H1 (cell line): ENCODE measurements around the gene INHBC. TPM values are rescaled to one million over a fixed set of nuclear protein-coding genes. Genes with fewer than 3 reads are reported as not detected.

ENCODE experiments used
- CTCF ChIA-PET: fragments of 300-600 bp; sonication (Branson Sonifier 250); formaldehyde crosslinking; loops from one replicate; lab custom pipeline; 2021; ENCODE audit not compliant: partially characterized antibody; lab: Charles Lee
- POLR2A ChIA-PET: fragments of 300-600 bp; sonication (Branson Sonifier 250); formaldehyde crosslinking; loops from one replicate; lab custom pipeline; 2021; ENCODE audit warnings: inconsistent platforms; ENCODE audit not compliant: partially characterized antibody; lab: Charles Lee
- DNase-seq, 2 experiments: peaks; one replicate each; pipeline versions ENCODE4 v3.0.0 to v3.0.0-alpha.2; 2010 to 2022; ENCODE audit warnings: low spot score in 2 of 2, low read depth in 1 of 2, mixed read lengths in 1 of 2
- FAIRE-seq: peaks from 2 replicates; lab custom pipeline; 2011; peaks lifted over from hg19 to GRCh38; lab: Jason Lieb, UNC
- H2AFZ ChIP-seq: 2 replicates; pipeline ENCODE4 v1.8.1; 2012; ENCODE audit warnings: low read length, inconsistent platforms
- H2AK5ac ChIP-seq: 2 replicates; pipeline ENCODE4 v1.6.1; 2013; ENCODE audit warnings: low read depth, low read length
- H2BK120ac ChIP-seq: replicated peaks from 2 replicates; pipeline ENCODE3; 2013; ENCODE audit warnings: low read depth, low read length, inconsistent platforms
- H2BK12ac ChIP-seq: 2 replicates; pipeline ENCODE4 v1.6.1; 2013; ENCODE audit warnings: low read depth, low read length
- H2BK15ac ChIP-seq: 2 replicates; pipeline ENCODE4 v1.6.1; 2013; ENCODE audit warnings: low read length
- H2BK20ac ChIP-seq: 2 replicates; pipeline ENCODE4 v1.6.1; 2013; ENCODE audit warnings: low read length
- H2BK5ac ChIP-seq: 2 replicates; pipeline ENCODE4 v1.6.1; 2013; ENCODE audit warnings: low read depth, low read length
- H3K14ac ChIP-seq: 2 replicates; pipeline ENCODE4 v1.6.1; 2013; ENCODE audit warnings: inconsistent platforms; ENCODE audit not compliant: insufficient read length
- H3K18ac ChIP-seq: 2 replicates; pipeline ENCODE4 v1.6.1; 2013; ENCODE audit warnings: low read length; ENCODE audit errors: extremely low read depth
- H3K23ac ChIP-seq: 2 replicates; pipeline ENCODE4 v1.6.1; 2013; ENCODE audit warnings: inconsistent platforms; ENCODE audit not compliant: insufficient read length
- H3K23me2 ChIP-seq: 2 replicates; pipeline ENCODE4 v1.6.1; 2013; ENCODE audit warnings: low read depth, low read length
- H3K27ac ChIP-seq: 2 replicates; pipeline ENCODE4 v1.6.1; 2011; ENCODE audit warnings: low read depth, low read length, inconsistent platforms
- H3K27me3 ChIP-seq, 4 experiments: replicated peaks in 1 of 4; 1 replicate in 1 of 4; 2 replicates in 3 of 4; pipeline versions ENCODE4 v1.6.1 to v1.8.1; 2011 to 2013; ENCODE audit warnings: low read length in 3 of 4, mild to moderate bottlenecking in 3 of 4, inconsistent platforms in 2 of 4, mixed read lengths in 2 of 4, moderate library complexity in 1 of 4; ENCODE audit not compliant: control insufficient read depth in 3 of 4, insufficient read depth in 3 of 4; ENCODE audit errors: extremely low read depth in 1 of 4
- H3K36me3 ChIP-seq, 4 experiments: 2 replicates each; pipeline versions ENCODE4 v1.6.1 to v1.8.1; 2011 to 2013; ENCODE audit warnings: mild to moderate bottlenecking in 4 of 4, low read length in 3 of 4, moderate library complexity in 2 of 4, control low read depth in 1 of 4, inconsistent platforms in 1 of 4; ENCODE audit not compliant: insufficient read depth in 4 of 4, control insufficient read depth in 2 of 4
- H3K4ac ChIP-seq: replicated peaks from 2 replicates; pipeline ENCODE3; 2013; ENCODE audit warnings: low read length, low read depth, mixed read lengths, inconsistent platforms; ENCODE audit not compliant: insufficient read length
- H3K4me1 ChIP-seq, 4 experiments: replicated peaks in 1 of 4; 1 replicate in 1 of 4; 2 replicates in 3 of 4; pipeline versions ENCODE4 v1.6.1 to v1.8.1; 2011 to 2013; ENCODE audit warnings: low read length in 3 of 4, inconsistent platforms in 2 of 4, mixed read lengths in 1 of 4; ENCODE audit not compliant: insufficient read depth in 4 of 4, control insufficient read depth in 3 of 4
- H3K4me2 ChIP-seq, 2 experiments: 2 replicates each; pipeline versions ENCODE4 v1.6.1 to v1.8.1; 2011 to 2013; ENCODE audit warnings: low read depth in 2 of 2, low read length in 2 of 2, control low read depth in 1 of 2, inconsistent platforms in 1 of 2, mild to moderate bottlenecking in 1 of 2; ENCODE audit not compliant: insufficient read depth in 1 of 2
- H3K4me3 ChIP-seq, 4 experiments: fragments of 200-600, 300-600 bp in 1 of 4; sonication (generic), shearing (Covaris generic), sonication (Bioruptor Twin) in 1 of 4; 2 replicates each; pipeline versions ENCODE4 v1.5.1 to v1.8.1; 2011 to 2016; ENCODE audit warnings: low read length in 4 of 4, low read depth in 3 of 4, control low read depth in 2 of 4, inconsistent platforms in 2 of 4, mild to moderate bottlenecking in 2 of 4, mixed read lengths in 1 of 4, moderate library complexity in 1 of 4; ENCODE audit not compliant: insufficient read depth in 2 of 4; ENCODE audit errors: extremely low read depth in 1 of 4
- H3K56ac ChIP-seq: replicated peaks from 2 replicates; pipeline ENCODE3; 2013; ENCODE audit warnings: low read depth, mild to moderate bottlenecking, mixed read lengths, low read length, inconsistent platforms; ENCODE audit not compliant: insufficient read length
- H3K79me1 ChIP-seq: 2 replicates; pipeline ENCODE4 v1.6.1; 2013; ENCODE audit warnings: low read depth, low read length, control low read depth
- H3K79me2 ChIP-seq, 2 experiments: 2 replicates each; pipeline versions ENCODE4 v1.6.1 to v1.8.1; 2012 to 2013; ENCODE audit warnings: low read length in 2 of 2, mild to moderate bottlenecking in 2 of 2, inconsistent platforms in 1 of 2; ENCODE audit not compliant: insufficient read depth in 2 of 2, control insufficient read depth in 1 of 2
- H3K9ac ChIP-seq, 4 experiments: replicated peaks in 1 of 4; 1 replicate in 1 of 4; 2 replicates in 3 of 4; pipeline versions ENCODE4 v1.6.1 to v1.8.1; 2011 to 2013; ENCODE audit warnings: low read depth in 3 of 4, low read length in 3 of 4, control low read depth in 2 of 4, mild to moderate bottlenecking in 2 of 4, moderate library complexity in 2 of 4, inconsistent platforms in 1 of 4; ENCODE audit errors: extremely low read depth in 1 of 4
- H3K9me3 ChIP-seq, 2 experiments: 2 replicates each; pipeline versions ENCODE4 v1.6.1 to v1.8.1; 2012 to 2013; ENCODE audit warnings: mild to moderate bottlenecking in 2 of 2, moderate library complexity in 2 of 2, control low read depth in 1 of 2, inconsistent platforms in 1 of 2, low read depth in 1 of 2, low read length in 1 of 2, mixed read lengths in 1 of 2; ENCODE audit not compliant: insufficient read depth in 2 of 2
- H4K20me1 ChIP-seq, 2 experiments: replicated peaks in 1 of 2; 2 replicates each; pipeline versions ENCODE3 to v1.8.1; 2011 to 2013; ENCODE audit warnings: inconsistent platforms in 2 of 2, low read length in 2 of 2, mild to moderate bottlenecking in 1 of 2; ENCODE audit not compliant: insufficient read depth in 2 of 2, control insufficient read depth in 1 of 2
- H4K5ac ChIP-seq: 2 replicates; pipeline ENCODE4 v1.6.1; 2013; ENCODE audit warnings: low read length, low read depth, mixed read lengths, inconsistent platforms; ENCODE audit not compliant: insufficient read length
- H4K8ac ChIP-seq: 2 replicates; pipeline ENCODE4 v1.8.0; 2013; ENCODE audit warnings: mild to moderate bottlenecking, moderate library complexity, low read length, inconsistent platforms; ENCODE audit not compliant: insufficient read depth; ENCODE audit errors: extremely low read depth
- H4K91ac ChIP-seq: replicated peaks from 2 replicates; pipeline ENCODE3; 2013; ENCODE audit warnings: low read length, mixed read lengths, inconsistent platforms; ENCODE audit not compliant: insufficient read length
- BRCA1 ChIP-seq: IDR thresholded peaks from 2 replicates; pipeline ENCODE4 v1.6.1; 2012; ENCODE audit warnings: low read depth, low read length, improper control_type of control experiment
- EGR1 ChIP-seq: IDR thresholded peaks from 2 replicates; pipeline ENCODE4 v1.6.1; 2011; ENCODE audit warnings: low read depth, low read length, borderline replicate concordance
- MAX ChIP-seq: IDR thresholded peaks from 2 replicates; pipeline ENCODE4 v1.6.1; 2012; ENCODE audit warnings: inconsistent platforms
- RAD21 ChIP-seq, 2 experiments: IDR thresholded peaks in 1 of 2; conservative IDR thresholded peaks in 1 of 2; 2 replicates each; pipeline ENCODE4 v1.6.1; 2011; ENCODE audit warnings: low read depth in 2 of 2, low read length in 2 of 2, improper control_type of control experiment in 1 of 2, inconsistent platforms in 1 of 2, mild to moderate bottlenecking in 1 of 2, moderate library complexity in 1 of 2
- RFX5 ChIP-seq: IDR thresholded peaks from 2 replicates; pipeline ENCODE4 v1.6.1; 2011; ENCODE audit warnings: low read depth, low read length, improper control_type of control experiment, borderline replicate concordance
- SIN3A ChIP-seq, 2 experiments: IDR thresholded peaks in 1 of 2; conservative IDR thresholded peaks in 1 of 2; 2 replicates each; pipeline ENCODE4 v1.6.1; 2011 to 2012; ENCODE audit warnings: low read length in 2 of 2, improper control_type of control experiment in 1 of 2, low read depth in 1 of 2, mild to moderate bottlenecking in 1 of 2
- ZNF274 ChIP-seq: IDR thresholded peaks from 2 replicates; pipeline ENCODE4 v1.7.0; 2012; ENCODE audit warnings: low read length, borderline replicate concordance; ENCODE audit errors: extremely low read depth
- WGBS, 2 experiments: shearing (Covaris generic) in 1 of 2; methylation state at CpG; one replicate each; pipeline versions ENCODE4 v1.1.6 to v1.1.7; 2013 to 2015; ENCODE audit warnings: low lambda C conversion rate in 2 of 2, mixed read lengths in 2 of 2, inconsistent platforms in 1 of 2, low coverage in 1 of 2, missing lambda C conversion rate in 1 of 2; ENCODE audit not compliant: insufficient replicate concordance in 2 of 2, insufficient coverage in 1 of 2, insufficient read length in 1 of 2; ENCODE audit errors: extremely low coverage in 1 of 2, missing lambda C conversion rate in 1 of 2; 5-methylcytosine and 5-hydroxymethylcytosine counted together
- polyA plus RNA-seq, 7 experiments: library from polyadenylated mRNA; depleted of rRNA in 3 of 7; stranded (reverse) in 5 of 7; unstranded in 2 of 7; fragments of >200 nt in 5 of 7; fragments of 200-250 nt in 2 of 7; gene quantifications; 1 replicate in 5 of 7; 2 replicates in 1 of 7; 4 replicates in 1 of 7; pipeline versions ENCODE4 v1.2.1 to v1.2.3, GENCODE V29; 2011 to 2013; ENCODE audit warnings: missing spikeins in 2 of 7, mixed read lengths in 2 of 7
- total RNA-seq: library from RNA; stranded (reverse); fragmentation: NEBNext Ultra II Directional; extraction: Animal tissue kit (Norgen Biotek cat#: 25700); gene quantifications from 2 replicates; pipeline ENCODE4 v1.2.1, GENCODE V29; 2021

Gene INHBC
- total and polyA plus RNA-seq, 2 of the 8 experiments (the other 6 are each of a cell fraction or from before 2014, with no cell fraction given), result 0.15 TPM; not detected in 1

- no peak overlapping the region for H3K4ac ChIP-seq
- H3K4me1 ChIP-seq, result peaks cover 0 to 25% (median 11%) of the 10 kb centered on the region in 4 experiments; a peak in 6 of 7 replicates
- no peak overlapping the region for H3K27ac ChIP-seq
- no peak overlapping the region for H3K9ac ChIP-seq
- no peak for FAIRE-seq
- H2BK12ac ChIP-seq, result peak overlapping the region; percentile 80; the same call in 1 of the 2 replicates
- H3K9me3 ChIP-seq, result no peaks in the 10 kb centered on the region
- no peaks in the 10 kb centered on the region for H3K79me2 ChIP-seq
- H3K79me1 ChIP-seq, result no peaks in the 10 kb centered on the region
- ChIA-PET POLR2A (interaction anchor here (0.6 to 1.1 kb wide), 2 partner anchors 50 kb away, joined by 3 to 5 read pairs; no protein-coding TSS in a partner anchor), CTCF (interaction anchor here (0.7 to 25.1 kb wide), 7 partner anchors 10 to 229 kb away, joined by 3 to 441 read pairs (median 3); partner anchors contain the start of genes GLI1, INHBE and MARS1)
- H3K27me3 ChIP-seq, result peaks cover 20 to 49% (median 42%) of the 10 kb centered on the region in 4 experiments
- DNase-seq, result peak in 1 of 2 experiments; percentile 79
- H2BK20ac ChIP-seq, result peak overlapping the region; percentile 3; the same call in 1 of the 2 replicates
- H2BK120ac ChIP-seq, result no peak overlapping the region
- H3K56ac ChIP-seq, result no peak overlapping the region
- peaks cover 0 to 4% of the 10 kb centered on the region in 2 experiments for H4K20me1 ChIP-seq
- H2BK5ac ChIP-seq, result no peak overlapping the region
- no peak overlapping the region for H3K14ac ChIP-seq
- H3K4me3 ChIP-seq, result peak overlapping the region; percentile 22 to 59 (median 50)
- H2AFZ ChIP-seq, result no peak overlapping the region; the same call in 1 of the 2 replicates
- no peak overlapping the region for H3K23ac ChIP-seq
- H3K36me3 ChIP-seq, result no peaks in the 10 kb centered on the region
- 32% methylated on average over 24 of the region's 29 CpGs; no CpG with 5 or more reads in 1 of the 2 experiments for WGBS, 2 experiments
- H4K8ac ChIP-seq, result no peak overlapping the region
- H3K4me2 ChIP-seq, result peak overlapping the region; percentile 88 to 97
- peak overlapping the region; percentile 15 for H4K91ac ChIP-seq
- H4K5ac ChIP-seq, result no peak overlapping the region
- peak overlapping the region; percentile 78 for H3K18ac ChIP-seq
- peaks cover 8% of the 10 kb centered on the region; the same call in 1 of the 2 replicates for H3K23me2 ChIP-seq
- H2AK5ac ChIP-seq, result no peak overlapping the region
- H2BK15ac ChIP-seq, result 0 out of 2 replicates have a peak overlapping the region, but pooled peaks have one; percentile 55
- TF ChIP-seq SIN3A (conservative IDR thresholded peaks at IDR 0.05 in 1 of 2, IDR thresholded peaks at IDR 0.05 in 1 of 2; ENCODE audit: low read depth in 1 of 2, low read length in 2 of 2) (peak in 1 of 2 experiments; percentile 24; a peak in 1 of 4 replicates), RFX5 (no peak), BRCA1 (no peak), MAX (no peak; the same call in 1 of the 2 replicates), ZNF274 (no peak), EGR1 (peak; percentile 74; the same call in 1 of the 2 replicates), RAD21 (IDR thresholded peaks at IDR 0.05 in 1 of 2, conservative IDR thresholded peaks at IDR 0.05 in 1 of 2; ENCODE audit: low read depth in 2 of 2, low read length in 2 of 2) (peak in 1 of 2 experiments; percentile 6; a peak in 1 of 4 replicates)
Measured at GRCh38 chr12:57476162-57476992, 41.8 kb downstream of the INHBC start.
